Activated CD4-positive, alpha-beta T cell treated with anti-CD3 and anti-CD28 coated beads, Interleukin-2, Interleukin-6, amounts not matched to agents 100 ng/mL and 50 ng/mL, durations not matched to agents 16 hours and 8 hours (primary cell): ENCODE data around the gene LRRC14B.

Experiments
- DNase-seq: peaks from one replicate; pipeline ENCODE4 v3.0.0-alpha.2; 2020

The LRRC14B gene

DNA sequence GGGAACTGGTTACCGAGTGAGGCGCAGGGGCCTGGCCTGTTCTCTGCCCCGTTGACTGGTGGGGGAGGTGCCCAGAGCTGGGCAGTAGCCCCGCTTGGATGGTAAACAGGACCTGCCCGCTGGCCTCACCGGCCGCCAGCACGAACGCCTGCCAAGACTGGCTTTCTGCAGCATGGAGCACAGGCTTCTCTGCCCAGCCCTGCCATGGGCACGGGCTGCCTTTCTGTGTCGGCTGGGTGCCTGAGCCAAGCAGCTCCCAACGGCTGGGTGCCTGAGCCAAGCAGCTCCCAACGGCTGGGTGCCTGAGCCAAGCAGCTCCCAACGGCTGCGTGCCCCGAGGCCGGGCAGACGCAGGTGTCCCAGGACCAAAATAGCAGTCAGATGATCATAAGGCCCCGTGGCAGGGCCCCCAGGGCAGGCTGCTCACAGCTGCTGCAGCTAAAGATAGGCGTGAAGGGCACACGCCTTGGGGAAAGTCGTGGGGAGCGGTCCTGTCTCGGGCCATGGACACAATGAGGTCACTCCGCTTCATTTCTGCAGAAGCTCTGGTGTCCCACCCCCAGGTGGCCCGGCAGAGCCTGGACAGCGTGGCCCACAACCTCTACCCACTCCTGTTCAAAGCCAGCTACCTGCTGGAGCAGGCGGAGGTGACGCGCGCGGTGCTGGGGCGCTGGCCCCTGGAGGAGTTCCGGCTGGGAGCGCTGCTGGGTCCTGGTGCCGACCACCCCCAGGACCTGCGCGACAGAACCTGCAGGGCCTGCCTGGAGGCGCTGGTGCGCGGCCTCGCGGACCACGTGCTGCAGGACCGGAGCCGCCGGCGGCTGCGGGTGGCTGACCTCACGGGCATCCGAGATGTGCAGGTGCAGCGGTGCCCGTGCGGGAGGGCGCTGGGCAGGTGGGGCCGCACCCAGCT lies at the start of gene LRRC14B:
LRRC14B (plus strand) TSS at position 460 of the 913 bp plus-strand sequence; CDS start at position 504, 44 bp downstream.
- no peak for DNase-seq

DNA sequence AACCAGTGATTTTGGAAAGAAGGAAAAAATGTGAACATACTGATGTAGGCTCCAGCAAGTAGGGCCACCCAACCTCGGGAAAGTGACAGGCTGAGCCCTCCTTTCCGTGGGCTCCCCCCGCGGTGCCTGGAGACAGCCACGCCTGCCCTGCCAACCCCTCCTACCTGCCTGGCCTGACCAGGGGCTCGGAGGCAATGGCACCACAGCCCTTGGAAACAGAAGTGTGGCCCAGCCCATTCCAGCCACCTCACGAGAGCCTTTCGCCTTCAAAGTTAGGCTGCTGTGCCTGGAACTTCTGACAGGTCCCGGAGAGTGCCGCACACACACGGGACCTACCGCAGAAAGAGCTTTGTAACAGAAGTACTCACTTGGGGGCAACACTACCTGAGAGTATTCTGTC lies 49.5 kb upstream of the LRRC14B start:
- no peak for DNase-seq

DNA sequence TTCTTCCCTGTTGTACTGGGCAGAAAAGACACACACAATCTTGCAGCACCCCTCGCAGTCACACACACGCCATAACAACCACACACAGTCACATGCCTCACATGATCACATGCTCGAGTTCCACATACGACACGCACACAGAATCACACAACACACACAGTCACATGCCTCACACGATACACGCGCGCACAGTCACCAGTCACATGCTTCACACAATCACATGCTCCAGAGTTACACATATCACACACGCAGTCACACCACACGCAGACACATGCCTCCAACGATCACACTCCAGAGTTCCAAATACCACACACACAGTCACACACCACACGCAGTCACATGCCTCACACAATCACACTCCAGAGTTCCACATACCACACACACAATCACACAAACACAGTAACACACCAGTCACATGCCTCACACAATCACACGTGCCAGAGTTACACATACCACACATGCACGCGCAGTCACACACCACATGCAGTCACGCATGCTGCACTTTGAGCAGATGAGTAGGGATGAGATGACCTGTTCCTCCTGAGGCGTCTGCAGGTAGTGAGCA lies 49.0 kb upstream of the LRRC14B start:
- no peak for DNase-seq

DNA sequence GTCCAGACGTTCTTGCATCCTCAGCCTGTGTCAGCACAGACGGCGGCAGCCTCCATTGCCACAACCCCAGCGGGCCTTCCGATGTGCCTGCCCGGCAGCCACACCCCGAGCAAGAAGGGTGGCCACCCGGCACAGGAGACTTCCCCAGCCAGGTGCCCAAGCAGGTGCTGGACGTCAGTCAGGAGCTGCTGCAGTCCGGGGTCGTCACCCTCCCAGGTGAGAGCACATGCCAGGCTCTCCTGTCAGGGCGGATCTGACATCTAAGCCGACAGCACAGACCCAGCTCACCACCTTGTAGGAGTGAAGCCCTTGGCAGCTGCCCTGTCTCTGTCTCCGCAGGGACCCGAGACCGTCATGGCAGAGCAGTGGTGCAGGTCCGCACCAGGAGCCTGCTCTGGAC lies 48.3 kb upstream of the LRRC14B start:
- no peak for DNase-seq

DNA sequence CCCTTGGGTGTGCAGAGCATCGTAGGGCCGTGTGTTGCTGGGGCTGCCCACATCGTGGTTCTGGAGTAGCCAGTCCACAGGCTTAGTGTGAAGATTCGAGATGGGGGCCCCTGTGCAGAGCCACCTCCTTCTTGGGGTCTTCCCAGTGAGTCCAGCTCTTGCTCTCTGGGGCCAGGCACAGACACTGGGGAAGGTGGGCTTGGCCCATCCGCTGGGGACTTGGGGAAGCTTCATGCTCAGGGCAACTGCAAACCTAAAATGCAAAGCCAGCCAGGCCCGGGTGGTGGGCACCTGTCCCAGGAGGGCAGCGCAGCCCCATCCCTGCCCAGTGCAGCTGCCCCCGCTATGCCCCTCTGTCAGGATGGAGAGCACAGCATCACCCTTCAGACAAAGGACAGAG lies 46.4 kb upstream of the LRRC14B start:
- DNase-seq, result no peak

GRCh38 chr5:145585-146323 lies 45.5 kb upstream of the LRRC14B start:
- DNase-seq, result no peak

- DNase-seq, result no peak
These were observed 43.5 kb upstream of the LRRC14B start for GRCh38 chr5:147751-148150.

GRCh38 chr5:149745-150485 lies 41.4 kb upstream of the LRRC14B start:
- no peak for DNase-seq

GRCh38 chr5:150746-151145 lies 40.5 kb upstream of the LRRC14B start:
- DNase-seq, result no peak

- DNase-seq, result no peak
These were observed 39.2 kb upstream of the LRRC14B start for GRCh38 chr5:152077-152476.

GRCh38 chr5:153256-153655 lies 38.0 kb upstream of the LRRC14B start:
- no peak for DNase-seq

DNA sequence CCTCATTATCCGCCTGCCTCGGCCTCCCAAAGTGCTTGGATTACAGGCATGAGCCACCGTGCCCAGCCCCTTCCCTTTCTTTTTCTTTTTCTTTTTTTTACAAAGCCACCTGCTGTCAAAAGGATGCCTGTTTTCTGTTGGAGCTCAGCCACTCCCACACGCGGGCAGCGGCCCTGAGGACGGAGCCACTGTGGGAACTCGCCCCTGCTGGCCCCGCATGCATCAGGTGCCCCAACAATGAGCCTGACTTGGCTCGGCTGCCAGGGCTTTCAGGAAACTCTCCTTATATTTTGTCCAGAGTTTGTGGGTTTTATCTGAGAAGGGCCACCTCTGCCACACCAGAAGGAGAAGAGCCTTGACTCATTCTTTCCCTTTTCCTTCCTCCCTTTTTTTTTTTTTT lies 37.1 kb upstream of the LRRC14B start:
- DNase-seq, result no peak

DNA sequence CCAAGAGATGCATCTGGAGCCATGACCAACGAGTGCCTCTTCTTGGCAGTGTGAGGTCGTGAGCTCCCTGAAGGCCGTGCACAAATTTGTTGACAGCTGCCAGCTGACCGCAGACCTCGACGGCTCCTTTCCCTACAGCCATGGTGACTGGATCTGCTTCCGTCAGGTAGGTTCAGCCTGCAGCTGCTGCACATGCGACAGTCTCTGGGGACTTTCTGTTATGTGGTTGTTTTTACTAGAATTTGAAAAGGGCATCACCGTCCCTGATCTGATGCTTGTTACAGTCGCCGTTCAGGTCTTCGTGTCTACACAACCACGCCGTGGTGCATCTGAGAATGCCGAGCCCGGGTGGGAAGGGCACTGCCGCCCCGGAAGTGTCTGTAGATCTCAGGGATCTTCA lies 36.5 kb upstream of the LRRC14B start:
- DNase-seq, result no peak

DNA sequence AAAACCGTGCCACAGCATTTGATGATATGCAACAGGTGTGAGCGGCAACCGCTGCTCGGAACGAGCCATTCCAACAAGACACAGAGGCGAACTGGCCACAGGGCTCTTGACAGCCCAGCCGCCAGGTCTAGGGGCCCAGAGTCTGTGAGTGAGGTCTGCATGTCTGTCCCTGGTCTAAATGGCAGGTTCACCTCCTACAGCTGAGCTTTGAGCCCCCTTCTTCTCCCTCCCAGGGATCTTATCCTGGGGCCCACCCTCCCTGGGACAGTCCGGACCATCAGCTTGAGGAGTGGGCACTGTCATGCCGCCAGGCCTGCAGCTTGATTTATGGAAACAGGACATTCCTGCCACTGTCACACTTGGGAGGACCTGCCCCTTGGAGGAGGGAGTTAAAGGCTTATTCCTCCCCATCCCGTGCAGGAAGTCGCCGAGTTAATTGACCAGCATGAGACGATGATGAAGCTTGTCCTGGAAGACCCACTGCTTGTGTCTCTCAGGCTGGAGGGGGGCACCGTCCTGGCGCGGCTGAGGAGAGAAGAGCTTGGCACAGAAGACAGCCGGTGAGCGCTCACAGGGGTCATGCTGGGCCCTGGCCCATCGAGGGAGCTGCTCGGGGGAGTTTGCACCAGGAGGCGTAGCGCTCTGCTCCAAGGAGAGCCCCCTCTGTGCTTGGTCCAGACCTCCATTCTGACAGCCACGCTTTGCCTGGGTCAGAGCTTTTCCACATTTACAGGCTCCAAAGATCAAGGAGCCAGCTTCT lies 35.5 kb upstream of the LRRC14B start:
- no peak for DNase-seq

GRCh38 chr5:156411-157072 lies 34.8 kb upstream of the LRRC14B start:
- no peak for DNase-seq

- DNase-seq, result no peak
These were observed 34.1 kb upstream of the LRRC14B start for GRCh38 chr5:157126-157715.

GRCh38 chr5:157801-158200 lies 33.5 kb upstream of the LRRC14B start:
- no peak for DNase-seq

DNA sequence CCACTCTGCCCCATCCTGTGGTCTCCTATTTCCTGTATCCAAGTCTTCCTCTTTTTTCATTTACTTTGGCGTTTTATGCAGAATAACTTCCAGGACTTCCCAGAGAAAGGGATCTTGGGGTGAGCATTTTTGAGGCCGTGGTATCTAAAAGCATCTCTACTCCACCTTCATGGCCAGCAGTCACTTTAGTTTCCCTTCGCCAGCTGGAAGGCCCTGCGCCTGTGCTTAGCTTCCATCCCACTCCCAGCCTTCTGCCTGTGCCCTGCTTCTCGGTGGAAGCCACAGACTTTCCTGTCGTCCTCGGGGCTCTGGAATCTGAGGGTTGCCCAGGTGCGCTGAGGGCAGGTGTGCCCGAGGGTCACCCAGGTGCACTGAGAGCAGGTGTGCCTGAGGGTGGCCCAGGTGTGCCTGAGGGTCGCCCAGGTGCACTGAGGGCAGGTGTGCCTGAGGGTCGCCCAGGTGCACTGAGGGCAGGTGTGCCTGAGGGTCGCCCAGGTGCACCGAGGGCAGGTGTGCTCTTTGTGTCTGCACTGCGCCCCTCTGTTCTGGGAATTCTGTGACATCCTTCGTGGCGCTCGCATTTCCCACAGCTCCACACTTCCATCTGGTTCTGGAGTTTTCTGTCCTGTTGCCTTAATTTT lies 32.4 kb upstream of the LRRC14B start:
- DNase-seq, result no peak

GRCh38 chr5:159448-160172 lies 31.7 kb upstream of the LRRC14B start:
- DNase-seq, result no peak

- DNase-seq, result no peak
These were observed 31.2 kb upstream of the LRRC14B start for GRCh38 chr5:160173-160510.
